Measurements from ENCODE around the gene PSMD8.

DNA sequence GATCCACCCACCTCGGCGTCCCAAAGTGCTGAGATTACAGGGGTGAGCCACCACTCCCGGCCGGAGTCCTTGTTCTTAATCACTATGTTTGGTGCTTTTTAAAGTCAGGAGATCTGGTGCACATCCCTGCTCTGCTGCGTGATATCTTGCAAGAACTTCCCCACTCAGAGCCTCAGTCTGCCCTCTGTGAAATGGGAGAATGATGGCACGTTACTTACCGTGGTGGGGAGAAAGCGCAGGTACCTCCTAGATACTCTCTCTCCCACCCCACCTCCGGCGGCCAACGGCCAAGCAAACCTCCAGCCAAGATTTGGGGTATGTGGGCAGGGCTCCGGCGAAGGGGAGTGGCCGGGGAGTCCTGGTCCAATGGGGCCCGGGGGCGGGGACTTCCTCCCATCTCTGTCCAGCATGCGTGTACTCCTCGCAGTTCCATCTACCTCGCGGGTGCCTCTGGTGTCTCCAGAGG, 58.9 kb downstream of the PSMD8 start, which contains the start of gene RYR1:
- no peak for TF ChIP-seq USF2 (IDR thresholded peaks at IDR 0.05; ENCODE audit: low read length)
- TF ChIP-seq POLR2A (IDR thresholded peaks at IDR 0.05; ENCODE audit: control extremely low read depth in 1 of 2, low read depth in 2 of 2, low read length in 2 of 2) = peak in 1 of 2 experiments; percentile 64; a peak in 2 of 3 replicates
- no peak for TF ChIP-seq EZH2 (IDR thresholded peaks at IDR 0.05; ENCODE audit: low read depth, low read length, severe bottlenecking)
- TF ChIP-seq, protein P1, sequence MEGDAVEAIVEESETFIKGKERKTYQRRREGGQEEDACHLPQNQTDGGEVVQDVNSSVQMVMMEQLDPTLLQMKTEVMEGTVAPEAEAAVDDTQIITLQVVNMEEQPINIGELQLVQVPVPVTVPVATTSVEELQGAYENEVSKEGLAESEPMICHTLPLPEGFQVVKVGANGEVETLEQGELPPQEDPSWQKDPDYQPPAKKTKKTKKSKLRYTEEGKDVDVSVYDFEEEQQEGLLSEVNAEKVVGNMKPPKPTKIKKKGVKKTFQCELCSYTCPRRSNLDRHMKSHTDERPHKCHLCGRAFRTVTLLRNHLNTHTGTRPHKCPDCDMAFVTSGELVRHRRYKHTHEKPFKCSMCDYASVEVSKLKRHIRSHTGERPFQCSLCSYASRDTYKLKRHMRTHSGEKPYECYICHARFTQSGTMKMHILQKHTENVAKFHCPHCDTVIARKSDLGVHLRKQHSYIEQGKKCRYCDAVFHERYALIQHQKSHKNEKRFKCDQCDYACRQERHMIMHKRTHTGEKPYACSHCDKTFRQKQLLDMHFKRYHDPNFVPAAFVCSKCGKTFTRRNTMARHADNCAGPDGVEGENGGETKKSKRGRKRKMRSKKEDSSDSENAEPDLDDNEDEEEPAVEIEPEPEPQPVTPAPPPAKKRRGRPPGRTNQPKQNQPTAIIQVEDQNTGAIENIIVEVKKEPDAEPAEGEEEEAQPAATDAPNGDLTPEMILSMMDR (IDR thresholded peaks at IDR 0.05; ENCODE audit: control extremely low read depth in 1 of 3, insufficient read depth in 1 of 3, low read depth in 1 of 3, low read length in 3 of 3) = no peak
- no peak for TF ChIP-seq SUZ12 (IDR thresholded peaks at IDR 0.05; ENCODE audit: low read length)
- no peak for TF ChIP-seq ZNF274 (IDR thresholded peaks at IDR 0.05; ENCODE audit: borderline replicate concordance, extremely low read depth, low read length)

Data from H1 (cell line).